Upper lobe of left lung (tissue), 4 donors: ENCODE data around the gene GTF2IRD1.

Experiments used
- EP300 ChIP-seq, 4 donors: sonication (generic); formaldehyde crosslinking; IDR thresholded peaks; one replicate each; pipeline ENCODE4 v1.5.1; 2017; ENCODE audit warnings: antibody characterized with exemption in 4 of 4, control low read depth in 2 of 4
- POLR2A ChIP-seq, 4 donors: fragments of 450-650 bp; IDR thresholded peaks; one replicate each; pipeline ENCODE4 v1.5.1; 2016 to 2017; ENCODE audit warnings: antibody characterized with exemption in 4 of 4, mild to moderate bottlenecking in 2 of 4
- POLR2AphosphoS5 ChIP-seq, 2 donors: sonication (generic); formaldehyde crosslinking; IDR thresholded peaks; one replicate each; pipeline ENCODE4 v1.5.1; 2017; ENCODE audit warnings: antibody characterized with exemption in 2 of 2
- TF ChIP-seq, protein P1 (sequence below), 6 experiments: fragments of 450-650 bp in 4 of 6; fragments of 200-600 bp in 2 of 6; sonication (generic) in 2 of 6; IDR thresholded peaks; one replicate each; pipeline ENCODE4 v1.5.1; 2016 to 2019; ENCODE audit warnings: antibody characterized with exemption in 6 of 6

DNA sequence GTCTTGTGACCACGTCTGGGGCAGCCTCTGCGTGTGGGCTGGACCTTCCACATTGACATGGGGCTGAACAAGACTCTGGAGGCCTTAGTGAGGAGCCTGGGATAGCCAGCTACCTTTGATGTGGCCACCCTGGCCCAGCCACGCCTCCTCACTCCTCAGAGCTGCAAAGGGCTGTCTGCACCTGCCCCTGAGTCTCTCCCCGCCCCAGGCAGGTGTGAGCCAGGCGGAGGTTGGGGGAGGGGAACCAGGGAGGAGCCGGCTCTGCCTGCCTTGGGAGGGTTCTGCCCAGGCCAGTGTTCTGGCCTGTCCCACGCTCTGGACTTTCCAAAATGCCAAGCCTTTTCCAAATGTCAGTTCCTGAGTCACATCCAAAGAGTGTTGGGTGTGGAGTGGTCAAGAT is 72.2 kb downstream of the GTF2IRD1 start:
- TF ChIP-seq POLR2A (IDR thresholded peaks at IDR 0.05) (no peak), POLR2AphosphoS5 (IDR thresholded peaks at IDR 0.05) (no peak), EP300 (IDR thresholded peaks at IDR 0.05) (no peak)
- TF ChIP-seq, protein P1, sequence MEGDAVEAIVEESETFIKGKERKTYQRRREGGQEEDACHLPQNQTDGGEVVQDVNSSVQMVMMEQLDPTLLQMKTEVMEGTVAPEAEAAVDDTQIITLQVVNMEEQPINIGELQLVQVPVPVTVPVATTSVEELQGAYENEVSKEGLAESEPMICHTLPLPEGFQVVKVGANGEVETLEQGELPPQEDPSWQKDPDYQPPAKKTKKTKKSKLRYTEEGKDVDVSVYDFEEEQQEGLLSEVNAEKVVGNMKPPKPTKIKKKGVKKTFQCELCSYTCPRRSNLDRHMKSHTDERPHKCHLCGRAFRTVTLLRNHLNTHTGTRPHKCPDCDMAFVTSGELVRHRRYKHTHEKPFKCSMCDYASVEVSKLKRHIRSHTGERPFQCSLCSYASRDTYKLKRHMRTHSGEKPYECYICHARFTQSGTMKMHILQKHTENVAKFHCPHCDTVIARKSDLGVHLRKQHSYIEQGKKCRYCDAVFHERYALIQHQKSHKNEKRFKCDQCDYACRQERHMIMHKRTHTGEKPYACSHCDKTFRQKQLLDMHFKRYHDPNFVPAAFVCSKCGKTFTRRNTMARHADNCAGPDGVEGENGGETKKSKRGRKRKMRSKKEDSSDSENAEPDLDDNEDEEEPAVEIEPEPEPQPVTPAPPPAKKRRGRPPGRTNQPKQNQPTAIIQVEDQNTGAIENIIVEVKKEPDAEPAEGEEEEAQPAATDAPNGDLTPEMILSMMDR (IDR thresholded peaks at IDR 0.05): no peak
